H9 (cell line): ENCODE measurements around the gene TMEM39A. TPM values are rescaled to one million over a fixed set of nuclear protein-coding genes. Genes with fewer than 3 reads are reported as not detected.

Source experiments
- DNase-seq: peaks from one replicate; pipeline ENCODE4 v3.0.0-alpha.2; 2017
- H2AFZ ChIP-seq: one replicate; pipeline ENCODE4 v1.6.1; 2013; ENCODE audit warnings: mild to moderate bottlenecking, low read length, control low read depth, moderate library complexity
- H2AK5ac ChIP-seq: 2 replicates; pipeline ENCODE4 v1.6.1; 2013; ENCODE audit warnings: low read length, control low read depth, mixed read lengths; ENCODE audit not compliant: insufficient read length
- H2BK120ac ChIP-seq: one replicate; pipeline ENCODE4 v1.6.1; 2013; ENCODE audit warnings: low read depth, mild to moderate bottlenecking, low read length, control low read depth, inconsistent platforms; ENCODE audit not compliant: poor library complexity, severe bottlenecking
- H2BK12ac ChIP-seq: 2 replicates; pipeline ENCODE4 v1.6.1; 2013; ENCODE audit warnings: low read length, control low read depth, mixed read lengths, low read depth; ENCODE audit not compliant: insufficient read length
- H2BK15ac ChIP-seq: 2 replicates; pipeline ENCODE4 v1.6.1; 2013; ENCODE audit warnings: low read depth, low read length, control low read depth
- H2BK20ac ChIP-seq: one replicate; pipeline ENCODE4 v1.6.1; 2013; ENCODE audit warnings: low read depth, mild to moderate bottlenecking, low read length, control low read depth, inconsistent platforms; ENCODE audit not compliant: poor library complexity, severe bottlenecking
- H2BK5ac ChIP-seq: 2 replicates; pipeline ENCODE4 v1.6.1; 2013; ENCODE audit warnings: low read length, control low read depth, mixed read lengths; ENCODE audit not compliant: insufficient read length
- H3K14ac ChIP-seq: 2 replicates; pipeline ENCODE4 v1.6.1; 2013; ENCODE audit warnings: low read length, control low read depth; ENCODE audit not compliant: insufficient read depth
- H3K18ac ChIP-seq: 2 replicates; pipeline ENCODE4 v1.6.1; 2013; ENCODE audit warnings: low read depth, mild to moderate bottlenecking, mixed read lengths, low read length, control low read depth; ENCODE audit not compliant: insufficient read length
- H3K23ac ChIP-seq: 2 replicates; pipeline ENCODE4 v1.6.1; 2013; ENCODE audit warnings: low read length, control low read depth, mixed read lengths, low read depth; ENCODE audit not compliant: insufficient read length
- H3K23me2 ChIP-seq: 2 replicates; pipeline ENCODE4 v1.6.1; 2013; ENCODE audit warnings: low read depth, mild to moderate bottlenecking, mixed read lengths, low read length, control low read depth; ENCODE audit not compliant: insufficient read length, poor library complexity, severe bottlenecking
- H3K27ac ChIP-seq: 2 replicates; pipeline ENCODE4 v1.5.1; 2013; ENCODE audit warnings: low read length, control low read depth, mixed read lengths, low read depth; ENCODE audit not compliant: insufficient read length
- H3K27me3 ChIP-seq: 2 replicates; pipeline ENCODE4 v1.6.1; 2013; ENCODE audit warnings: low read length, control low read depth, inconsistent platforms; ENCODE audit not compliant: insufficient read depth
- H3K4ac ChIP-seq: 2 replicates; pipeline ENCODE4 v1.6.1; 2013; ENCODE audit warnings: low read depth, mild to moderate bottlenecking, control low read depth, inconsistent platforms, low read length, moderate library complexity
- H3K4me1 ChIP-seq: 2 replicates; pipeline ENCODE4 v1.6.1; 2013; ENCODE audit warnings: low read length, control low read depth, inconsistent platforms; ENCODE audit not compliant: insufficient read depth
- H3K4me2 ChIP-seq: 2 replicates; pipeline ENCODE4 v1.6.1; 2013; ENCODE audit warnings: low read length, control low read depth, mixed read lengths; ENCODE audit not compliant: insufficient read length, insufficient read depth
- H3K56ac ChIP-seq: 2 replicates; pipeline ENCODE4 v1.6.1; 2013; ENCODE audit warnings: low read depth, mild to moderate bottlenecking, mixed read lengths, low read length, control low read depth; ENCODE audit not compliant: insufficient read length
- H3K79me1 ChIP-seq: 2 replicates; pipeline ENCODE4 v1.6.1; 2013; ENCODE audit warnings: low read depth, mild to moderate bottlenecking, moderate library complexity, low read length, control low read depth, inconsistent platforms; ENCODE audit not compliant: insufficient read depth, poor library complexity, severe bottlenecking
- H3K79me2 ChIP-seq: 2 replicates; pipeline ENCODE4 v1.6.1; 2013; ENCODE audit warnings: low read length, control low read depth, inconsistent platforms; ENCODE audit not compliant: insufficient read depth
- H3K9ac ChIP-seq: 2 replicates; pipeline ENCODE4 v1.6.1; 2013; ENCODE audit warnings: low read length, control low read depth, mixed read lengths; ENCODE audit not compliant: insufficient read length; ENCODE audit errors: extremely low read depth
- H3K9me3 ChIP-seq: one replicate; pipeline ENCODE4 v1.6.1; 2013; ENCODE audit warnings: low read depth, low read length, inconsistent platforms; ENCODE audit not compliant: control insufficient read depth
- H3T11ph ChIP-seq: one replicate; pipeline ENCODE4 v1.6.1; 2013; ENCODE audit warnings: mild to moderate bottlenecking, low read length, control low read depth, inconsistent platforms
- H4K20me1 ChIP-seq: one replicate; pipeline ENCODE4 v1.6.1; 2013; ENCODE audit not compliant: control insufficient read depth, insufficient read length, insufficient read depth
- H4K5ac ChIP-seq: 2 replicates; pipeline ENCODE4 v1.6.1; 2013; ENCODE audit warnings: low read depth, mild to moderate bottlenecking, mixed read lengths, low read length, control low read depth; ENCODE audit not compliant: insufficient read length
- H4K8ac ChIP-seq: replicated peaks from 2 replicates; pipeline ENCODE4 v1.6.1; 2013; ENCODE audit warnings: low read length, control low read depth, mixed read lengths, low read depth; ENCODE audit not compliant: insufficient read length
- H4K91ac ChIP-seq: 2 replicates; pipeline ENCODE4 v1.6.1; 2013; ENCODE audit warnings: low read depth, mild to moderate bottlenecking, moderate library complexity, mixed read lengths, low read length, control low read depth; ENCODE audit not compliant: insufficient read length
- H3K27ac Mint-ChIP-seq, 3 experiments: 2 replicates in 2 of 3; 3 replicates in 1 of 3; pipeline ENCODE4 v1.8.0; 2020 to 2021; ENCODE audit warnings: mixed read lengths in 3 of 3, mild to moderate bottlenecking in 1 of 3, moderate library complexity in 1 of 3
- H3K27me3 Mint-ChIP-seq: 2 replicates; pipeline ENCODE4 v1.8.0; 2021; ENCODE audit warnings: low read depth, mild to moderate bottlenecking, moderate library complexity, mixed read lengths
- H3K36me3 Mint-ChIP-seq, 3 experiments: 2 replicates in 2 of 3; 3 replicates in 1 of 3; pipeline ENCODE4 v1.8.0; 2020 to 2021; ENCODE audit warnings: low read depth in 3 of 3, mixed read lengths in 3 of 3; ENCODE audit not compliant: insufficient read depth in 1 of 3
- H3K4me1 Mint-ChIP-seq, 2 experiments: 2 replicates each; pipeline ENCODE4 v1.8.0; 2020; ENCODE audit warnings: mixed read lengths in 2 of 2
- H3K4me3 Mint-ChIP-seq, 2 experiments: 2 replicates in 1 of 2; 3 replicates in 1 of 2; pipeline ENCODE4 v1.8.0; 2020 to 2021; ENCODE audit warnings: mild to moderate bottlenecking in 2 of 2, mixed read lengths in 2 of 2, moderate library complexity in 1 of 2
- H3K9me3 Mint-ChIP-seq, 2 experiments: 2 replicates in 1 of 2; 3 replicates in 1 of 2; pipeline ENCODE4 v1.8.0; 2020; ENCODE audit warnings: mild to moderate bottlenecking in 2 of 2, mixed read lengths in 2 of 2, moderate library complexity in 1 of 2
- WGBS: extraction: QIAGEN DNeasy Blood & Tissue Kit; methylation state at CpG from one replicate; pipeline ENCODE4 v1.1.7; 2013; ENCODE audit warnings: missing lambda C conversion rate, low lambda C conversion rate, mixed read lengths; ENCODE audit not compliant: insufficient read length; ENCODE audit errors: extremely low coverage; 5-methylcytosine and 5-hydroxymethylcytosine counted together
- total RNA-seq: library from RNA; stranded (reverse); gene quantifications from 2 replicates; pipeline ENCODE4 v1.2.1, GENCODE V29; 2021
- TF ChIP-seq, protein P1 (sequence below): fragments of 200-600 bp; sonication (generic); conservative IDR thresholded peaks from 3 replicates; pipeline ENCODE4 v1.8.0; 2021; ENCODE audit warnings: antibody characterized with exemption, mild to moderate bottlenecking

The TMEM39A gene
- total RNA-seq, 1 experiment from 2014 or later, result 45.0 TPM

DNA sequence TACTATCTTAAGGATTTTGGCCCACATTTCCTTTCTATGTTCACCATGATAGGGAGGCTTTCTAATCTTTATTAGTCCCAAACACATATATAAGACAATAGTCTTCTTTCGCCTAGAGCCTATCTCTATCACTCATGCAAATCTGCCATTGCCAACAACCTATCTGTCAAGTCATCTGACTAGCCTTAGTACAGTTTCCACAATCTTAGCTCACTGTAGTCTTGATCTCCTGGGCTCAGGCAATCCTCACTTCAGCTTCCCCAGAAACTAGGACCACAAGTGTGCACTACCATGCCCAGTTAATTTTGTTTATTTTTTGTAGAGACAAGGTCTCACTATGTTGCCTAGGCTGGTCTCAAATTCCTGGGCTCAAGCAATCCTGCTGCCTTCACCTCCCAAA is 6.9 kb downstream of the TMEM39A start:
- TF ChIP-seq, protein P1, sequence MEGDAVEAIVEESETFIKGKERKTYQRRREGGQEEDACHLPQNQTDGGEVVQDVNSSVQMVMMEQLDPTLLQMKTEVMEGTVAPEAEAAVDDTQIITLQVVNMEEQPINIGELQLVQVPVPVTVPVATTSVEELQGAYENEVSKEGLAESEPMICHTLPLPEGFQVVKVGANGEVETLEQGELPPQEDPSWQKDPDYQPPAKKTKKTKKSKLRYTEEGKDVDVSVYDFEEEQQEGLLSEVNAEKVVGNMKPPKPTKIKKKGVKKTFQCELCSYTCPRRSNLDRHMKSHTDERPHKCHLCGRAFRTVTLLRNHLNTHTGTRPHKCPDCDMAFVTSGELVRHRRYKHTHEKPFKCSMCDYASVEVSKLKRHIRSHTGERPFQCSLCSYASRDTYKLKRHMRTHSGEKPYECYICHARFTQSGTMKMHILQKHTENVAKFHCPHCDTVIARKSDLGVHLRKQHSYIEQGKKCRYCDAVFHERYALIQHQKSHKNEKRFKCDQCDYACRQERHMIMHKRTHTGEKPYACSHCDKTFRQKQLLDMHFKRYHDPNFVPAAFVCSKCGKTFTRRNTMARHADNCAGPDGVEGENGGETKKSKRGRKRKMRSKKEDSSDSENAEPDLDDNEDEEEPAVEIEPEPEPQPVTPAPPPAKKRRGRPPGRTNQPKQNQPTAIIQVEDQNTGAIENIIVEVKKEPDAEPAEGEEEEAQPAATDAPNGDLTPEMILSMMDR, result no peak

More for the DNA sequence above, 6.9 kb downstream of the TMEM39A start:
- H2AFZ ChIP-seq, result no peak overlapping the region
- DNase-seq, result no peak
- no peak overlapping the region for H2BK15ac ChIP-seq
- no peak overlapping the region for H4K91ac ChIP-seq
- Mint-ChIP-seq H3K27ac (no peak overlapping the region), H3K4me1 (no peaks in the 10 kb centered on the region), H3K4me3 (no peak overlapping the region), H3K36me3 (peaks cover 24 to 82% (median 80%) of the 10 kb centered on the region in 3 experiments; a peak in 6 of 7 replicates), H3K9me3 (no peaks in the 10 kb centered on the region), H3K27me3 (no peaks in the 10 kb centered on the region)
- no peak overlapping the region for H2AK5ac ChIP-seq
- H3K23ac ChIP-seq, result no peak overlapping the region
- no peak overlapping the region for H3K56ac ChIP-seq
- no peak overlapping the region for H4K5ac ChIP-seq
- no peaks in the 10 kb centered on the region for H3K9me3 ChIP-seq
- no peaks in the 10 kb centered on the region; the same call in 1 of the 2 replicates for H3K79me2 ChIP-seq
- H2BK5ac ChIP-seq, result no peak overlapping the region
- H3K27me3 ChIP-seq, result no peaks in the 10 kb centered on the region
- no peak overlapping the region for H3K27ac ChIP-seq
- no peak overlapping the region for H3K4ac ChIP-seq
- no peak overlapping the region for H3K4me2 ChIP-seq
- H3K18ac ChIP-seq, result no peak overlapping the region
- H3K4me1 ChIP-seq, result no peaks in the 10 kb centered on the region
- peaks cover 7% of the 10 kb centered on the region for H3K79me1 ChIP-seq
- WGBS, result no CpG with 5 or more reads among the region's 1 CpG
- no peak overlapping the region for H3T11ph ChIP-seq
- H2BK20ac ChIP-seq, result no peak overlapping the region
- H3K9ac ChIP-seq, result no peak overlapping the region
- no peak overlapping the region for H2BK12ac ChIP-seq
- H2BK120ac ChIP-seq, result no peak overlapping the region
- H4K8ac ChIP-seq, result no peak overlapping the region
- no peak overlapping the region for H3K14ac ChIP-seq
- H3K23me2 ChIP-seq, result no peaks in the 10 kb centered on the region
- no peaks in the 10 kb centered on the region for H4K20me1 ChIP-seq
